Tibial nerve (tissue), 4 donors: Measurements from ENCODE around the gene APCS. TPM values are rescaled to one million over a fixed set of nuclear protein-coding genes. Genes with fewer than 3 reads are reported as not detected.

Source experiments
- DNase-seq, 2 donors: peaks; one replicate each; pipeline ENCODE4 v3.0.0-alpha.2; 2019; ENCODE audit warnings: low spot score in 2 of 2
- H3K27ac ChIP-seq, 4 donors: fragments of 200-600 bp; sonication (generic) in 3 of 4; one replicate each; pipeline ENCODE4 v1.5.1; 2017 to 2019; ENCODE audit warnings: mild to moderate bottlenecking in 1 of 4
- H3K27me3 ChIP-seq, 2 donors: fragments of 200-600 bp; sonication (generic) in 1 of 2; one replicate each; pipeline versions ENCODE4 v1.5.1 to v1.6.0; 2017 to 2019
- H3K36me3 ChIP-seq, 3 donors: fragments of 200-600 bp; sonication (generic); one replicate each; pipeline ENCODE4 v1.5.1; 2018 to 2019
- H3K4me1 ChIP-seq, 4 donors: fragments of 200-600 bp; sonication (generic) in 3 of 4; one replicate each; pipeline ENCODE4 v1.5.1; 2017 to 2019
- H3K4me3 ChIP-seq, 4 donors: fragments of 200-600 bp; sonication (generic) in 3 of 4; one replicate each; pipeline ENCODE4 v1.5.1; 2017 to 2019; ENCODE audit warnings: mild to moderate bottlenecking in 1 of 4, moderate library complexity in 1 of 4
- H3K9me3 ChIP-seq, 4 donors: fragments of 200-600 bp; sonication (generic) in 3 of 4; one replicate each; pipeline ENCODE4 v1.5.1; 2017 to 2019
- CTCF ChIP-seq, 5 experiments: fragments of 200-600 bp in 3 of 5; fragments of 450-650 bp in 2 of 5; sonication (generic) in 3 of 5; IDR thresholded peaks; one replicate each; pipeline ENCODE4 v1.5.1; 2016 to 2019; ENCODE audit warnings: antibody characterized with exemption in 5 of 5, mild to moderate bottlenecking in 3 of 5, moderate library complexity in 2 of 5
- EP300 ChIP-seq, 2 donors: sonication (generic); formaldehyde crosslinking; IDR thresholded peaks; one replicate each; pipeline ENCODE4 v1.6.1; 2017; ENCODE audit warnings: antibody characterized with exemption in 2 of 2, mild to moderate bottlenecking in 1 of 2
- POLR2A ChIP-seq, 2 donors: fragments of 450-650 bp; IDR thresholded peaks; one replicate each; pipeline ENCODE4 v1.6.1; 2017; ENCODE audit warnings: antibody characterized with exemption in 2 of 2, mild to moderate bottlenecking in 2 of 2, moderate library complexity in 2 of 2
- WGBS, 2 donors: methylation state at CpG; one replicate each; pipeline ENCODE4 v1.1.5; 2018; 5-methylcytosine and 5-hydroxymethylcytosine counted together
- total RNA-seq, 4 donors: library from RNA; depleted of rRNA; stranded (reverse); fragments of >200 nt; gene quantifications; one replicate each; pipeline ENCODE4 v1.1.0, GENCODE V29; 2016

APCS gene
- total RNA-seq, 4 donors from 2014 or later: not detected

DNA sequence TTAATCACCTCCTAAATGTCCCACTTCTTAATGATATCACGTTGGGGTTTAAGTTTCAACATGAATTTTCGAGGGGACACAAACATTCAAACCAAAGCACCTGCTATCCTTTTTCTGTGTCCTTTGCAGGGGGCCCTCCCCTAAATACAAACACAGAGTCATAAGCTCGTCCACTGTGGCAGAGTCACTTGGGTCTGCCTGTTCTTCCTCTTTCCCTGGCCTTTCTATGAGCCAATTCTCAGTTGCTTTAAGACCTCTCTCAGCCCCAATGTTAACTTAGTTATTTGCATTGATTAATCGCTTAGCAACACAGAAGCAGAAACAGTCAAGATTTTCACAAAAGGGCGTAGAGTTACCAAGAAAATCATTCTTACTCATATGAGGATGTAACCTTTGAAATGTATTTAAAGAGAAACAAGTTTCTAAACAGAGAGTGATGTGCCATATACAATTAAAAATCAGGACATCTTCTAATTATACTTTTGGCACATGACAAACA is 14.9 kb downstream of the APCS start:
- Histone ChIP-seq H3K4me1 (no peaks in the 10 kb centered on the region), H3K36me3 (no peaks in the 10 kb centered on the region), H3K27me3 (no peaks in the 10 kb centered on the region), H3K9me3 (peaks cover 0 to 11% (median 0%) of the 10 kb centered on the region in 4 donors), H3K27ac (no peak overlapping the region), H3K4me3 (no peak overlapping the region)
- WGBS, 2 donors: 77 to 81% methylated on average over 5 of the region's 5 CpGs
- no peak for TF ChIP-seq POLR2A (IDR thresholded peaks at IDR 0.05)
- no peak for TF ChIP-seq EP300 (IDR thresholded peaks at IDR 0.05)
- TF ChIP-seq CTCF (IDR thresholded peaks at IDR 0.05): no peak
- DNase-seq: no peak

DNA sequence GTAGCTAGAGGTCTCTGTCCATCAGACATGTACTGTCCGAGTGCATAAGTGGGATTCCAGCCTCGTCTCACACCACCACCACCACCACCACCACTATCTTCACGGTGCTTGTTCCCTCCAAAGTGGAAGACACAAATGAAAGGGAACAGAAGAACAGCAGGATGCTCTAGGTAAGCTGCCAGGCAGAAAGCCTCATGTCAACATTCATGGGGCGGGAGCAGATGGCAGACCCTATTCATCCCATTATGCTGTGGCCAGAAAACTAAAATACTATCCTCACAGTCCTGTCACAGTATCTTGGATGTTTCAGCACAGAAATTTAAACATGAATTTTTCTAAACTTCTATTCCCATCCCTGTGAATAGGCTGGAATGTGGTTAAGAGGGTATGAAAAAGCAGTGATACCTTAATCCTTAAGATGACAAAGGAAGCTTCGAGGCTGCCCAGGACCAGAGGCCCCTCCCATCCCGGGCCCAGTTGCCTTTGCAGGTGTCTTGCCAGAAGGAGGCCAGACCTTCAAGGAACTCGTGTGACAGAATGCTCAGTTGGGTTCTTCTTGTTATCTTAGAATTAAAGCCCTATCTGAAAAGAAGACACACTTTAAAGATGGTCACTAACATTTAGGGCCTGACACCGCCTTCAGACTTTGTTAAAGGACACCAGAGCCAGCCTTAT is 24.7 kb downstream of the APCS start:
- WGBS, 2 donors: 78 to 82% methylated on average over 8 of the region's 8 CpGs
- no peaks in the 10 kb centered on the region for H3K36me3 ChIP-seq
- no peak overlapping the region for H3K27ac ChIP-seq
- no peaks in the 10 kb centered on the region for H3K9me3 ChIP-seq
- TF ChIP-seq POLR2A (IDR thresholded peaks at IDR 0.05) (no peak), EP300 (IDR thresholded peaks at IDR 0.05) (no peak), CTCF (IDR thresholded peaks at IDR 0.05) (no peak)
- DNase-seq: no peak
- H3K27me3 ChIP-seq: no peaks in the 10 kb centered on the region
- no peak overlapping the region for H3K4me3 ChIP-seq
- no peaks in the 10 kb centered on the region for H3K4me1 ChIP-seq

DNA sequence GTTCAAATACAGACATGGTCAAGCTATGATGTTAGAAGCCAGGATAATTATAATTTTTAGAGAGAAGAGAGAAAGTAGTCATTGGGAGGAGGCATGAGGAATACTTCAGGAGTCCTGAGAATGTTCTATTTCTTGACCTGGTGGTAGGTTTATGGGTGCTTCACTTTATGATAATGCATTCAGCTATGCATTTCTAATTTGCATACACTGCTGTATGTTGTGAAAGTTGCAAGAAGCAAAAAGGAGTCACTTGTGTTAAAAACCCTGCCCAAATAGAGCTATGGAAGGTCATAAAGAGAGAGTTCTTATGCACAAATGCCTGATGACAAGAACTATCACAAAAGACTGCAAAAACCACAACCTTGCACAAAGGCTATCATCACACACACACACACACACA is 45.3 kb downstream of the APCS start:
- TF ChIP-seq EP300 (IDR thresholded peaks at IDR 0.05) (no peak), POLR2A (IDR thresholded peaks at IDR 0.05) (no peak), CTCF (IDR thresholded peaks at IDR 0.05) (no peak)
- DNase-seq: no peak
- Histone ChIP-seq H3K36me3 (no peaks in the 10 kb centered on the region), H3K9me3 (no peaks in the 10 kb centered on the region), H3K27ac (no peak overlapping the region), H3K4me1 (no peaks in the 10 kb centered on the region), H3K27me3 (no peaks in the 10 kb centered on the region), H3K4me3 (no peak overlapping the region)

Other genes starting within 250 kb of the APCS start
- not detected for gene OR10J4, start 155.6 kb upstream of the APCS start, total RNA-seq
- not detected for gene OR10J1, start 148.1 kb upstream of the APCS start, total RNA-seq
- not detected for gene OR10J5, start 51.8 kb upstream of the APCS start, total RNA-seq
- not detected for gene CRP, start 126.8 kb downstream of the APCS start, total RNA-seq
- gene DUSP23, start 193.1 kb downstream of the APCS start, total RNA-seq: 100 to 1,000 TPM; 114 to 162 (median 123) TPM
- 1 to 10 TPM in 2 of 4 donors, under 1 TPM in 2; 0.39 to 2.2 (median 1.4) TPM for gene FCRL6, start 214.5 kb downstream of the APCS start, total RNA-seq
- gene SLAMF8, start 239.0 kb downstream of the APCS start, total RNA-seq: 1 to 10 TPM; 2.2 to 6.9 (median 3.7) TPM